HK-2 (cell line): ENCODE data around the gene GCN1.

Experiments used
- DNase-seq: peaks from one replicate; pipeline ENCODE4 v3.0.0-alpha.2; 2018; ENCODE audit not compliant: unreplicated experiment

GCN1 gene

DNA sequence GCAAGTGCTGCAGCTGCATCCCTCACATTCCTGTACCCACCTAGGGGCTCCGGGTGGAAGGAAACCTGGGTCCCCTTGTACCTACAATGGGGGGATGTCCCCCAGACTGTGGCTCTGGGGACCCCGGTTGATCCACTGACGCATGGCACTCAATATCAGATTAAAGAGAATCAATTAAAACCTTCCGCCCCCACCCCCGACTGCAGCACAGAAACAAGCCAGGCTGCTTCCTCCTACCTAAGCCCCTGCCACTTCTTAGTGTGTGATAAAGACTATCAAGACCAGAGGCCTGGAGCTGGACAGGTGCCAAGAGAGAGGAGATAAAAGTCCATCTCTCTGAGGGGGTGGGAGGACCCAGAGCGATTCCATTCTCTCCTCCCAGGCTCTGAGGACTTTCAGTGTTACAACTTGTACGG, 34.6 kb upstream of the GCN1 start:
- peak; percentile 39 for DNase-seq

DNA sequence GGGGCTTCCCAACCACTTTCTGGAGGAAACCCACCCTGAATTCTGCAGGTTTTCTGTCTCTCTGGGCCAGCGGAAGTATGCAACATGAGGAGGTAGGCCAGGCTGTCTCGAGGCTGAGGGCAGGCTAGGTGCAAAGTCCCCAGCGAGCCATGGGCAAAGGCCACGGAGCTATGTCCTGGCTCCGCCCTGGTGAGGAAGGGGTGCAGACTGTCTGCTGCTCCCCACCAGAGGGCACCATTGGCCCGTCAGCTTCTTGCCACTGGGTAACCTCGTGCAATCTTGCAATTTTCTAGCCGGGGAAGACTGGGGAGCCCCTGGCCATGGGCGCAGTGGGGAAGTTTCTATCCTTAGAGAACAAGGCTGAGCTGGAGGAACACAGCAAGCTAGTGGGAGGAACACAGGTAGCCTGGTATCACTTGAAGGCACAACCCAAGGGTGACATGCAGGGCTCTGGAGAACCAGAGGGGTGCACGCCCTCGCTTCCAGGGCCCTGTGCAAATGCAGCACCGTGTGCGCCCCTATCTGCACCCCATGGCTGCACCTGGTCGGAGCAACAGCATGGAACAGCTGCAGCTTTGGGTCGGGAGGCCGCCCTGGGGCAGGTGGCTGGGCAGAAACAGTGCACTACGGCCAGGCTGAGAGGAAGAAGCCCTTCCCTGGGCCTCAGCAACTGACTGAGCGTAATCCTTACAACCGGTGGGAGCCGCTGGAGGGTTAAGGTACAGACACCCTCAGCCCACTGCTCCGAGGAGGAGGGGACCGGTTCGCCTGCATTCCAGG, 34.0 kb upstream of the GCN1 start:
- peak; percentile 86 for DNase-seq

DNA sequence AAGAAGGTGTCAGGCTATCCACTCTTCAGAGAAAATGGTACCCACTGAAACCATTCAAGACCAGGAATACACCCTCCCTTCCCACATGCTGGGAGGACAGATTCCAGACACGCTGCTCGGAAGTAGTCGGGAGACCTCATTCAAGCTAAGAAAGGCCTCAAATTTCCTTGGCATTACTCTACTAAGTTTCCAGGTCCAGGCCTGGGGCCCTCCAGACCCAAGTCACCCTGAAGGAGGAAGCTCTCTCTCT, 33.5 kb upstream of the GCN1 start:
- no peak for DNase-seq

DNA sequence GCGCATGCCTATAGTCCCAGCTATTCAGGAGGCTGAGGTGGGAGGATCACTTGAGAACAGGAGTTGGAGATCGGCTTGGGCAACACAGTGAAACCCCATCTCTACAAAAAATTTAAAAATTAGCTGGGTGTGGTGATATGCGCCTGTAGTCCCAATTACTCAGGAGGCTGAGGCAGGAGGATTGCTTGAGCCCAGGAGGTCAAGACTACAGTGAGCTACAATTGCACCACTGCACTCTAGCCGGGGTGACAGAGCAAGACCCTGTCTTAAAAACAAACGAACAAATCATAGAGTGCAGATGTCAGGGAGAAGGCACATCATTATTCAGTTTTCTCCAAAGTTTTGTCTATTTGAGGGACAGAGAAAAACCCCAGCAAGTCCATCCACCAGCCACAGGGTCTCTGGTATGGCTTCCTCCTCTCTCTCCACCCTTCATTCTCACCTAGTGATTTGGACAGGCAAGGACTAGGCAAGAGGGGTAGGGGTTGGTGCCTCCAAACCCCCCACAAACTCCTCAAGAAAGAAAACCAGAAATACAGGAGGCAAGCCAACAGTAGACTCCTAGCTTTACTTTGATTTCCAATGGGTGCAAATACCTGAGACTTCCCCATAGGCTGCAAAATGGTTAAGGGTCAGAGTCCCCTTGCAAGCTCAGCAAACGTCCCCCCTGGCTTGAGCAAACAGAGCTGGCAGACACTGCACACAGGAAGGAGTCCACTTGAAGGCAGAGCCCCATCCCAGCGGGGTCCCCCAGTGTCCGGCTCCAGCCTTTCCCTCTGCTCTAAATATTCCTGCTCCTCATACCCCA, 32.9 kb upstream of the GCN1 start:
- DNase-seq = no peak

DNA sequence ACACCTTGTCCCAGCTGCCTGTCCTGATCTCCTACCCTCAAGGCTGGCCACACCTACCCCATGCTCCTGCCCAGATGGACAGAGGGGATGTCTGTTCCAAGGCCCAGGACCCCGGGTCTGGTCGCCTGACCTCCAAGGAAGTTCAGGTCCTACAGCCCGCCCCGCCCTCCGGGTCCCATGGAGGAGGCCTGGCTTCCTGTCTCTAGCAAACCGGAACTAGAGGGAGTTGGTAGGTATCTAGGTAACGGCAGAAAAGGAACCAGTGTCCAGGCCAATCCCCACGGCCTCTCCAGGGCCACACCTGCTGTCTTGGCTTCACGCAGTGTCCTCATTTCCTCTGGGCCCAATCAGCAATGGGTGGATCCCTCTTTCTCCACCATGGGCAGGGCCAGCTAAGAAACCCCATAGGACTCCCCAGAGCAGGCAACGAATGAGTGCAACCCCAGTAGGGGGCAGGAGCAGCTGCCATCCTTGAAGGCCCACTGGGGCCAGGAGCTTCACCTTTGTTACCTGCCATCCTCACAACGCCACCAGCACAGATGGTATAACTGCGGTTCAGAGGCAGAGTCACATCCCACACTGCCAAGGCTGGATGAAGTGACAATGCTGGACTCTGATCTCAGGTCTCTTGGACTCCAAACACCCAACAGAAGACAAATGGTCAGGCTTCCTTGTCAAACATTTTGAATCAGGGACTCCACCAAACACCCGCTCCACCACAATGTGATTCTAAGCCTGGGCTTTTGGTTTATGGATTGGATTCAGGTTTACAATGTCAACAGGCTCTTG, 31.5 kb upstream of the GCN1 start:
- no peak for DNase-seq

DNA sequence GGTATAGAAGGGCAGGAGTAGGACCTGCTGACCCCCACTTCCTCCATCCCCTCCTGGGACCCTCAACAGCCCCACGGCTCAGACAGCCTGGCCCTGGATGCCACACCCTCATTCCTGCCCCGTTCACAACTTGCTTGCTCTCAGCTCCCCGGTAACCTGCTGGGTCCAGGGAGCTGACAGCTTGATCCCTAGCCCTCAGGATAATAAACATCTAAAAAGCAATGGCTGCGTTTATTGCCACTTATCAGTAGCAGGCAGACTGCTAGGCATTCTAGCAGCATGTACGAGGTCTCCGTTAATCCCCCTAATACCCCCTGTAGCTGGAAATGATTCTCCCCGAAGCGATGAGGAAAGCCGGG, 30.7 kb upstream of the GCN1 start:
- DNase-seq = no peak

DNA sequence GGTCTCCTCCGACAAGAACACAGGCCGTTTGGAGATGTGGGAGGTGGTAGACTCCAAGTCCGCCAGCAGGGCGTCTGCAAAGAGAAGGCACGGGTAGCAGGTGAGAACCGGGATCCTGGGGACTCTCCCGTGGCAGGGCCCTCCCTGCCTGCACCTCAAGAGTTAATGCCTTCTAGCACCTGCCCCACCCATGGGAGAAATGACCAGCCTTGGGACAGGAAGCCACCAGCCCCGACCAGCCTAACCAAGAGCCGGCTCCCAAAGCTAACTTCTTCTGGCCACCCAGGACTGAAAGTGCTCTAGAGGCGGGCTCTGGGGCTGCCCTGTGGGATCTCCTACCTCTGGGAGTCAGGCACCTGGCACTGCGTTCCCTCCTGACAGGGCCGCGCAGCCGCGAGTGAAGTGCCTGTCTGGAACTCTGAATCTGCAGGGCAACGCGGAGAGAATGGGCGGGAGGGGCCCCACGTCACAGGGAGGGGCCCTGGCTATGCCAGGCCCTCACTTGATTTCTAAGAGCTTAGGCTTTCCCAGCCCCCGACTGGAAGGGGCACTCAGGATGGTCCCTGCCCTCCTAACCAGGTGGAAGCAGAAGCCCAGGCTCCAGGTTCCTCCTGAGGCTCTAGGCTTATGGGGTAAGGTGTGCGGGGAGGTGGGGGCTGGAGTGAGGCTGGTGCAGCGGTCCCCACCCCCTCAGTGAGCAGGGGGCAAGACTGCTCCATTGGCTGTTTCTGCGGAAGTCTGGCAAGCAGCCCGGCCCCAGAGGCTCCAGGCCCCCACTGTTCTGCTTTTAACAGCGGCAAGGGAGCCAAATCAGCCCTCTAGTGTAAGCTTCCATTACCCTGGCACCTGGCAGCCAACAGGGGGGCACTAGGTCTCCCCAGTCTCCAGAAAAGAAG, 30.0 kb upstream of the GCN1 start:
- no peak for DNase-seq

DNA sequence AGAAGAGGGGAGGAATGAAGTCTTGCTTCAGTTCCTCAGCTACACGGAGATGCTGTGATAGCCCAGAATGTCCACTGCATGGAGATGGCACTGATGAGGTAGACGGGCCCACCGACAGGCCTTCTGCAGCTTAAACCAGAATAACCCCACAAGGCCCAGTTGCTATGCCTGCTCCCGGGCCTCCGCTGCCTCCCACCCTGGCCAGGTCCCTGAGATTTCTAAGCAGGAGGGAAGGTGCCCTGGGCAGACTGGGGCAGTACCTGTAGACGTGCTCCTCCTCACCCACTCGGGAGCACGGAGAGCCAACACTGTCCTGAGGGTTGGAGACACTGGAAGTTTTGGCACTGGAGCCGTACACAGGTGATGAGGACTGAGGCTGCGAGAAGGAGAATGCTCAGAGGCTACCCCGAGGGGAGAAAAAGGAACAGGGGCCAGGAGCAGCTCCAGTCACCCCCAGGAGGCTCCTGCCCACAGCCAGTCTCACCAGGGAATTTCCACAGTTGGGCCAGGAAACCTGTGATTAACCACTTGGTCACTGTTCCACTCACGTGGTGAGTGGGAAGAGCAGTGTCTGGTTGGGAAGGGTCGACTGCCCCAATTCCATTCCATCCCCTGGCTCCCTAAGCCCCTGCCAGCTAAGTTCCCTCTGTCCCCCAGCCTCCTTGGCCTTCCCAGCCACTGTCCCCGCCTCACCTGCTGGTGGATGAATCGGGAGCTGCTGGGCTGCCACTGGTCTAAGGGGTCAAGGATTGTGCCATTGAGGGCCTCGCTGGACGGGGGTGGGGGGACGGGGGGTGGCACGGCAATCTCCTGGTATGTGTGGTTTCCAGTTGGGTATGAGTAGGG, 29.2 kb upstream of the GCN1 start:
- DNase-seq = no peak

DNA sequence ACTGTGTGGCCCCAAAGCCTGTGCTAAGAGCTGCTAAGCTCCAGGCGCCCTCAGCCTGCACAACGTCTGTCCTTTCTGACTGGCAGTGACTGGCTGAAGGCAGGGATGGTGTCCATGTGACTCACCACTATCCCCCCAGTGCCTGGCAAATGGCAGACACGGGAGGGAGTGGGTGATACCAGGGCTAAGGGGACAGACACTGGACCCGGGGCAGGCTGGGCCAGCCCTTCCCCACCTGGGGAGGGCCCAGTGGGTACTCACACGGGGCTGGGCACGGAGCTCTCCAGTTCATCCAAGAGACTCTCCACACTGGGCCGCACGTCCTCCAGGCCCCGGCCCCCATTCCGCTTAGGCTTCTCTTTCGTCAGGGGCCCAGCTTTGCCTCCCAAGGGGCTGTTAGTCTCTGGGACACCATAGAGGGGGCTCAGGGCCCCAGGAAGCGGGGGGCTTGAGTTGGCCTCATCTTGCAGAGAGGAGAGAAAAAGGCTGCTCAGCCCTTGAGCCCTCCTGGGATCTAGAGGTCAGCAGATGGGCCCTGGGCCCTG, 27.8 kb upstream of the GCN1 start:
- no peak for DNase-seq

DNA sequence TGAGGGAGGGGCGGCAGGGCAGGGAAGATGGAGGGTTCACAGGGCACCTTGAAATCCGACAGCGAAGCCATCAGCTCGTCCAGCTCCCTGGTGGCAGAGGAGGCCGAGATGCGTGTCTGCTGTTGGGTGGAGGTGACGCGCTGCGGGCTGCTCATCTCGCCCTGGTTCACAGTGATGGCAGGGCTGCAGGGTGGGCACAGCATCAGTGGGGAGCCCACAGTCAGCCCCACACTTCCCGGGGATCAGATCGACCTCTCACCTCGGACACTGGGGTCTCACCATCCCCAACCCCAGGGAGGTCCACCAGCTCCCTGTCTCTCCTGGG, 27.0 kb upstream of the GCN1 start:
- no peak for DNase-seq

DNA sequence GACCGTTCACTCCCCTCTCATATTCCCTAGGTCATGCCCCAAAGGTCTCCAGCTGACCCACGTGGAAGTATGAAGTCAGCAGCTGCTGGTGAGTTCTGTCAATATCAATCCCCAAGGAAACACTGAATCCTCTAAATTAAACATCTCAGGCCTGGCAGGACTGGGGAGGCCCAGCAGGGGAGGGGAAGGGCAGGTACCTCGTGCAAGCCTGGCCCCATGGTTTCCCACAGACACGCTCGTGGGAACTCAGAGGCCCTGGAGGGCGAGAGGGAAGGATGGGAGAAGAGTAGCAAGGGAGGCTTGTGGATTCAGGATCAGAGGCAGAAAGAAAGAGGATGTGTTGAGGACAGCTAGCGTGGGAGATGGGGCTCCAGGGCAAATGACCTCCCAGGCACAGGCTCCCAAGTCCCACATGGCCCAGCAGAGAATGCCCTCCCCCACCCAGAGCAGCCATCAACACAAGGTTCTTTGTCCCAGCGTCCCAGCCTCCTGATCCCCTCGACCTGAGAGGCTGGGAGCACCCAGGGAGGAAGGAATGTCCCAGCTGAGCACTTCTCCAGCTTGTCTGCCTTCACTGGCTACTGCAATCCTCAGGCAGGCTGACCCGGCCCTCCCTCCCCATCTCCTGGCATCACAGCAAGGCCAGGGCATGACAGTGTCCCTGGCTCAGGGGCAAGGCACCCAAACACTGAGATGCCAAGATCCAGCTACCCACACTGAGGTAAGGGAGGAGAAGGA, 26.5 kb upstream of the GCN1 start:
- no peak for DNase-seq

DNA sequence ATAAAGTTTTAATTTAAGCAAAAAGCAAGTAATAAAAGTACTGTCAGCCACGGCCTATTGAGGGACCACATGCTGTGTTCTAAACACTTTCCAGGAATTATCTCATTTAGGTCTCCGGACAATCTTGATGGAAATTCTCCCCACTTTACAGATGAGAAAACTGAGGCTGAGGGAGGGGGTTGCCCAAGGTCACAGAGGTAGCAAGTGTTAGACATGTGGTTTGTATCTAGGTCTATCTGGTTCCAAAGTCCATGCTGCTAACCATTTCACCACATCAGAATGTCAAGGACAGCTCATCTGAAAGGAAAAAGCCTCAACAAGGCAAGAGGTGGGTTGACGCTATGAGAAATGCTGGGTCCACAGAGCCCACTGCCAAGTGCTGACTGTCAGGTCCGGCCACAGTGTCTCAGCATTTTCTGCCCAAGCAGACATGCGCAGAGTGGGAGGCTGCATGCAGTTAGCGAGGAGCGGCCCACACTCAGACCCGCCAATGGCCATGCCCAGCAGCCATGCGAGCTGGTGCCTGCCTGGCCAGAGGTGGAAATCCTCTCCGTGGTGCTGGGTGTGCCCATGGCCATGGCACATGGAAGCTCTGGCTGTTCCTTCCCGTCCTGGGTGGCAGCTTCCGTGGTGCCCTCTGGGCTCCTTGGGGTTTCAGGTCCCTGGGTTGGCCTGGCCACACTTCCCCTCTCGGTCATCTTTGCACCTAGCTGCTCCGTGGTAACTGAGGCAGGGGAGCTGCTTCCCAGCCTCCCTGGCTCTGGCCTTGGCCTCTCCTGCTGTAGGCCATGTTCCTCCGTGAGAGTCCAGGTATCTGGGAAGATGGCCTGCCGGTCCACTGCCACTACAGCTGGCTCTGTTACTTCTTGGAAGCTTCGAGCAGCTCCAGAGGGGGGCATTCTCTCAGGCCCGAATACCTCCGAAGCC, 24.4 kb upstream of the GCN1 start:
- DNase-seq = no peak

DNA sequence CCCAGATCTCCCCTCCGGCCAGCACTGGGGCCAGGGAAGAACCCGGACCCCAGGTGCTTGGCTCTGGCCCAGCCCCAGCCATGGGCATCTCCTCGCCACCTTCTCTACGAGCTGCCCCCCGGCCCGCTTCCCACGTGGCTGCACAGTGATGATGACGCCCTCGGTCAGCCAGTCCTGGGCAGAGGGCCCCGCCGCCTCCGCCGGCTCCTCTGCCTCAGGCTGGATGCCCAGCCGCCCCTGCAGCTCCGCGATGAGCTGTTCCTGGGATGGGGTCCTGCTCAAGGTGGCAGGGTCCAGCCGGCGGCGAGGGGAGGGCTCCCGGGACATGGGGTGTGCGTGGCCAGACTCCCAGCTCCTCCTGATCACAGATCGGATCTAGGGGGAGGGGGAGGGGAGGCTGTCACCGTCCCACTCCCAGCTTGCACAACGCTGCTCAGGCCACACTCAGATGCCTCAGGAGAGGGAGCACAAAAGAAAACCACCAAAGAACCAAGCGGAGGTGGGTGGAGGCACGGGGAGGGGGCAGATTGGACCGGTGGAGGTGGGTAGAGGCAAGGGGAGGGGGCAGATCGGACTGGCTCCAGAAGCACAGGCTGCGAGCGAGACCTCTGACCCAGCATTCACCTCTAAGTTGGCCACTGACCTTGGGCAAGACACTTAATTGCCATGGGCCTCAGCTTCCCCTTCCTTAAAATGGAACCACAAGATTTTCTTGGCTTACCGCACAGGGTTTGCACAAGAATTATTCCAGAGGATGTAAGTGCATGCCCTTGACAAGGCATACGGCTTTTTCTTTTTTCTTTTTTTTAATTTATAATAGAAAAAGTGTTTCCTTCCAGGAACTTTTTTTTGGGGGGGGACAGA, 22.5 kb upstream of the GCN1 start:
- no peak for DNase-seq

DNA sequence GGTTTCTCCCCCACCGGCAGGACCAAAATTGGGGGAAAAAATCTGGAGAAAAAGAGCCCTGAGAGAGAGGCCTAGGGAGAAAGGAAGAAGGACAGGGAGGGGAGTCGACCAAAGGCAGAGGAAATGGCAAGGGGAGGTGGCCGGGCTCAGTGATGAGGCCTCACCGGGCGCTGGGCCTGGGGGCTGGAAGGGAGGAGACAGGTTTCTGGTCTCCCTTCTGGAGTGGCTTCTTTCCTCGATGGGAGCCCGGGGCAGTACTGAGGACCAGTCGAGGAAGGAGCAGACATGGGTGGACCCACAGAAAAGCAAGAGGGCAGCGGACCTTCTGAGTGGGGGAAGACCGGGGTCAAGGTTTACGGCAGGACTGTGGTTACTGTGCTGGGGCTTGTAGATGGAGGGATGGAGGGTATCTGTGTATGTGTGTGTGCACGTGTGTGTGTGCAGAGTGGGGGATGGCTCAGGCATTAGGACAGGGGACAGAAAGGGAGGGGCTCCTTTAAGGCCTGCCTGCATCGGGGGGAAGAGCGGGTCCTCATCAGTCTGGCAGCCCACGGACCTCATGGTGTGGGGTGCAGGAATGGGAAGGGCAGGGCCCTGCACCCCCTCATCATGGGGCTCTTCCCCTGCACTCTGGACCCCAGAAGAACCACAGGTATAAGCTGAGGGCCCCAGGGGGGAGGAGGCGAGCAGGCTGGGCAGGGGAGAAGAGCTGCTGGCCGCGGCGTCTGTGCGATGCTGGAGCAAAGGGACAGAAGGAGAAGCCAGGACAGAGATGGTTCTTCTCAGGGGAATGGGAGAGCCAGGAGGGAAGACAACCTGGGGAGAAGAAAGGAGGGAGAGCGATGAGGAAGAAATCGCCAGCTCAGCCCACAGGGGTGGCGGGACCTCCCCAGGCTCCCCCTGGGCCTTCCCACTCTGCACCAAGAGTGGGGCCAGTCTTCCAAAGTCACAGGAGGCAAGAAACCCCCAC, 21.5 kb upstream of the GCN1 start:
- no peak for DNase-seq

DNA sequence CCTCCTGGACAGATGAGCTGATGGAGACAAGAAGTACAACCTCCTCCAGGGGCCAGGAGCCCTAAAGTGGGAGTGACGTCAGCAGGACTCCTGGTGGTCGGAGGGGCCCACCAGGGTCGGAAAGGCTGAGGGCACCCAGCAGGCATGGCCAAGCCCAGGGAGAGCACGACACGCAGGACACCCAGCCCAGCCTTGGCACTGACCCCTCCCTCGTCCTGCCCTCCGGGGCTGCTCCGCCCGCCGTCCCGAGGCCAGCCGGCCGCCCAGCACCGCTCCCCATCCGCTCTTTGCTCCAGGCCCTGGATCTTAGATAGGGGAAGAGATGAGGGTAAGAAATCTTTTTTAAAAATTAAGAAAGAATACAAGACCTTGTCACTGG, 20.8 kb upstream of the GCN1 start:
- DNase-seq = no peak

DNA sequence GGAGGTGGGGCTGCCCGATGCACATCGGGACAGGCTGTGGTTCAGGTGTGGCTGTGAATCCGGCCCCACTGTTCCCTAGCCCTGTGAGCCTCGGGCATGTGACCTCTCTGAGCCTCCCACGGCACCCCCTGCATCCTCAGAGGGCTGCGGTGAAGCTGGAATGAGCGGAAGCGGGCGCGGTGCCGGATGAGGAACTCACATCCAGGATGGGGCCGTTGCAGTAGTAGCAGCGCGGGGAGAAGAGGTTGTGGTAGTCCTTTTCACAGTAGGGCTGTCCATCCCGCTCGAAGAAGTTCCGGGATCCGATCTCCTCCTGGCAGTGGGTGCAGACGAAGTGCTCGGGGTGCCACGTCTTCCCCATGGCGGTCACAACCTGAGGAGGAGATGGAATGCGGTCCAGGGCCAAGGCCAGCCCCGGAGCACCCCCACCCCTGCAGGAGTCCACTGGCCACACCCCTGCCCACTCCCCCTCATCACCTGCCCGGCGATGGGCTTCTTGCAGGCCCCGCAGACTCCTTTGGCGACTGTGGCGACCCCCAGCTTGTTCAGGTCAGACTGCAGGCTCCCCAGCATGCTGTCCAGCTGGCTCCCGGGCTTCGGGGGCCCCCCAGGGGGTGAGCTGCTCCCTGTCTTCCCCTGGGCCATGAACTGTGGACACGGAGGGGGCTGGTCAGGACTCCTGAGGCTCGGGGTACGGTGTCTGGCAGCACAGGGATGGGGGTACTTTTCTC, 20.3 kb upstream of the GCN1 start:
- DNase-seq = no peak
